ENCODE results near the gene EYA4. TPM values are rescaled to one million over a fixed set of nuclear protein-coding genes. Genes with fewer than 3 reads are reported as not detected.

The EYA4 gene
- 8.1 and 8.2 TPM in 2 replicates for total RNA-seq

GRCh38 chr6:133241086-133241900, at the start of gene EYA4:
Gene EYA4, plus strand, starts transcription at chr6:133241357. Its CDS starts 33,424 bp downstream, at chr6:133274781.

All from bronchus fibroblast of lung (primary cell).